HG02840 (cell line): ENCODE measurements around the gene SCD.

Experiments used
- ATAC-seq: cut with Tn5 transposase; IDR thresholded peaks from one replicate; pipeline ENCODE4 v1.9.1; 2021; ENCODE audit warnings: mild to moderate bottlenecking, moderate library complexity, moderate number of reproducible peaks; ENCODE audit not compliant: unreplicated experiment, low FRiP score

SCD gene

DNA sequence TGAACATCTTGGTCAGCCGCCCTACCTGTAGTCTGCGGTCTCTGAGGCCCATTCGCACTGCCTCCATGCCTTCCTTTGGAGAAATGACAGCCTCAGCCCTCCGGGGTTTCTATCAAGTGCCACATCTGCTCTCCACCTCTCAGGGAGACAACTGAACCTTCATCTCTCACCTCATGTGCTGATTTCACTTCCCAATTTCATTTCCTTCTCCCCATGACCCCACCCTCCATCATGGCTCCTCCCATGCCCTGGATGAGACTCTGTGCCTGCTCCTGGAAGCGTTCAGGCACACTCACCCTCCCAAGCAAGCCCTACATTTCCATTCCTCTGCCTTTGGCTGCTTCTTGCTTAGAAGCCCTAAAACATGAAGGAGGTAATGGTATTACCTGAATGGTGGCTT, 7.8 kb upstream of the SCD start:
- no peak for ATAC-seq

DNA sequence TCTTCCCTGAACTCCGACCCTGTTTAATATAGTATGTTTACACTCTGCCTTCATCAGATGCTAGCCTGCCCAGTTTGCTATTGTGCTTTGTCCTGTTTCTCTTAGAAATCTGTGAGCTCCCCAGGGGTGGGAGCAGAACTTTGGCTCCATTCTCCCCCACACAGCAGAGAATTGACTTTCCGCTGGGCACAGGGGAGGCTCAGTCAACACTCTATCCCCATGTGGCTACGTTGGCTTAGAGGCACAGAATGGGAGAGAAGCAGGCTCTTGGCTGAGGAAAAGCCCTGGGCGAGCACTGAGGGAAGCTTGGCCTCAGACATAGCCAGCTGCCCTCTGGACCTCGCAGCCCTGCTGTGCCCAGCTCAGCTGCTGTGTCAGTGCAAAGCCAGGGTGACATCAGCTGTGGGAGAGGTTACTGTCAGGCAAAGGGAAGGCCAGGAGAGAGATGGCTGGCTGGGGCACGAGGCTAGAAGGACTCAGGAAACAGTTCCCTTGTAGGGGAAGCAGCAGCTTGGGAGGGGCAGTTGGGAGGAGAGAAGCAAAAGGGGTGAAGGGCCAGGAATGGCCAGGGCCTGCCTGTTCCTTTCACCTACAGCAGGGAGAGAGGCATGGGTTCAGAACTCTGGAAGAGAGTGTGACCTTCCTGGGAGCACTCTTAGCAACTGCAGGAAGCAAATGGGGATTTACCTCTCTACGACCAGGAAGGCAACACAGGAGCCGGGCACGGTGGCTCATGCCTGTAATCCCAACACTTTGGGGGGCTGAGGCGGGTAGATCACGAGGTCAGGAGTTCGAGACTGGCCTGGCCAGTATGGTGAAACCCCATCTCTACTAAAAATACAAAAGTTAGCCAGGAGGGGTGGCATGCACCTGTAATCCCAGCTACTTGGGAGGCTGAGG, 5.8 kb upstream of the SCD start:
- no peak for ATAC-seq

DNA sequence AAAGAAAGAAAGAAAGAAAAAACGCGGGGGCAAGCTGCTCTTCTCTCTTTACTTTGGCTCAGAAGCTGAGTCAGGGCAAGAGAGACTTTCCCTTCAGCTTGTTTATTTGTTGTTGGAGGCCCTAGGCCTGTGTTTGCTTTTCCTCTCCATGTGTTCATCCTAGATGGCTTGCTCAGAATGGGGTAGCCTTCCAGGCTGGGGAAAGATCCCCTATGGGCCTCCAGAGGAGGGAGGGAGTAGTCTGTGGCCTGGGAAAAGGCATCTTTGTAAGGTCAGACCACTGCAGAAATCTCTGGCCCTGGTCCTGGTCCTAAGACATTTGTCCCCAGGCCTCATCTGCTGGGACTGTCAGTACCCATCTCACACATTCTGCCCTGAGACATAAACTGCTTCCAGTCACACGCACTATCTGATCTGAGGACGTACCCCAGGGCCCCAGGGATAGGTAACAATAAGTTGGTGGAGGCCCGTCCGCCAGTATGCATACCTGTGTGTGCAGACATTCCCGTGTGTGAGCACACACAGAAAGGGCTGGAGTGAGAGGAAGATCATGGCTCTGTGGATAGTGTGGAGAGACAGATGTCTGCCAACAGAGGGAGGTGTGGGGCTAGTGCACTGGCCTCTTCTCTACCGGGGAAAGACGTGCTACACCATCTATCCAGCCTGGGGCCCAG, 4.9 kb upstream of the SCD start:
- ATAC-seq, result no peak

DNA sequence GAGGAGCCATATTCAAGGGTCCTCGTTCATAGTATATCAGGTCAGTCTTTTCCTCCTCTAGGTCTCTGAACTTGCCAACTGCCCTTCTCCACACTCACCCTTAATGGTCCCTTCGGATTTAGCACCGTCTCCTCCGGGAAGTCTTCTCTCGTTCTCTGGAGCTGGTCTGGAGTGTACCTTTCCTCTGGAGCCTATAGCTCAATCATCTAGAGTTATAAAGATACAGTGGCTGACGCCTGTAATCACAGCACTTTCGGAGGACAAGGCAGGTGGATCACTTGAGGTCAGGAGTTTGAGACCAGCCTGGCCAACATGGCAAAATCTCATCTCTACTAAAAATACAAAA, 4.4 kb upstream of the SCD start:
- ATAC-seq, result no peak

DNA sequence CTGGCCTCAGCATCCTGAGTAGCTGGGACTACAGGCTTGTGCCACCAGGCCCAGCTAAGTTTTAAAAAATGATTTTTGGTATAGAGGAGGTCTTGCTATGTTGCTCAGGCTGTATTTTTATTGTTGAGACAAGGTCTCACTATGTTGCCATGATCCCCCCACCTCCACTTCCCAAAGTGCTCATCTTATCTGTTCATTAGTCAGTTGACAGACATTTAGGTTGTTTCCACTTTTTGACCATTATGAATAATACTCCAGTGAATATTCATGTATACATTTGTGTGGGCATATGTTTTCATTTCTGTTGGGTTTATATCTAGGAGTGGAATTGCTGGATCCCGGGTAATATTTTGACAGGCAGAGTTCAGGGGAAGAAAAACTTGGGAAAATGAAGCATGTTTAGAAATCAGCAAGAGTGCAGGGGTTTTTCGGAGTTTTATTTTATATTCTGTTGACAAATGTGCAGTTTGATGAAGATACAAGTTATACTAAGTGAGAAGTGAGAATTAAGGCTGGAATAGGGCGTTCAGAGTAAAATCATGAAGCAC, 2.7 kb upstream of the SCD start:
- no peak for ATAC-seq

DNA sequence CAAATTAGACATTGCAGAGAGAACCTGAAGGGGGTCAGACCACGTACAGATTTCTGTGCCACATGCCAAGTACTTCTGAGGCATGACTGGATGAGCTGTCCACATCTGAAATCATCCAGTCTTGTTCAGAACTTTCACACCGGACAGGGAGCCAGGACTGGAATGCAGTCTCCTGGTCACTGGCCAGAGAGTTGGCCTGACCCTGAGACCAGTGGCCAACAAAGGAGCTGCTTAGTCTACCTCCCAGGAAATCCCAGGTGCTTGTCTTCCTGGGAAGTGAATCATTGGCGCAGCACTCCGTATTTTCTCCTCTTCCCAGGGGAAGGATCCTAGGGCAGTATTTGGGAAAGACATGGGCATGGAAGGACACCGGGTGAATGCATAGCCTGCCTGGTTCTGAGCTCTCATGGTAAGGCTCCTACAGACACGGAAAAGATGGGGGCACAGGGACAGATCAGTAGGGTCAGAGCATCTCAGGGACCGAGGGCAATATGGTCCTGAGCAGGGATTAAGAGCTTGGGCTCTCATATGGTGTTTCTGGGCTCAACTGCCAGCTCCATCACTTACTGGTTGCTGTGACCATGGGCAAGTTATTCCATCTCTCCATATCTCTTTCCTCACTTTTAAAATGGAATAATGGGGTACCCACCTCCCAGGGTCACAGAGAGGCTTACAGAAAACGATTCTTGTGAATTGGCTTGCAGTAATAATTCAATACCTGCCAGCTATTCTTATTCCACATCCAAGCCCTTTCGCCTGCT, 1.3 kb upstream of the SCD start:
- no peak for ATAC-seq

DNA sequence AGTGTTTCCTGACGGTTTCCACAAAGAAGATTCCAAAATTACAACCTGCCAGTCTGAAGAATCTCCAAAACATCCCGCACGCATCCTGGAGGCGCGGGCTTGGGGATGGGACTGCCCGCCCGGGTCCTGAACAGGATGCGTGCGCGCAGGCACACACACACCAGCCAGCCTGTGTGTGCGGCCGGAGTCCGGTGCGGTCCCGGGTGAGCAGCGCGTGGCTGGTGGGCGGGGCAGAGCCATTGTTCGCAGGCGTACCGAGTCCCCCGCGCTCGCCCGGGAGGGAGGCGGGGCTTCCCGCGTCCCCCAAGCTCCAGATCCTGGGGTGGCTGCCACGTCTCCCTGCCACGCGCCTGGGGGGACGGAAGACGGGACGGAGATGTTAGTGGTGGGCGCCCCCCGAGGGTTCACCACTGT, 675 bp upstream of the SCD start:
- peak; percentile 40 for ATAC-seq

DNA sequence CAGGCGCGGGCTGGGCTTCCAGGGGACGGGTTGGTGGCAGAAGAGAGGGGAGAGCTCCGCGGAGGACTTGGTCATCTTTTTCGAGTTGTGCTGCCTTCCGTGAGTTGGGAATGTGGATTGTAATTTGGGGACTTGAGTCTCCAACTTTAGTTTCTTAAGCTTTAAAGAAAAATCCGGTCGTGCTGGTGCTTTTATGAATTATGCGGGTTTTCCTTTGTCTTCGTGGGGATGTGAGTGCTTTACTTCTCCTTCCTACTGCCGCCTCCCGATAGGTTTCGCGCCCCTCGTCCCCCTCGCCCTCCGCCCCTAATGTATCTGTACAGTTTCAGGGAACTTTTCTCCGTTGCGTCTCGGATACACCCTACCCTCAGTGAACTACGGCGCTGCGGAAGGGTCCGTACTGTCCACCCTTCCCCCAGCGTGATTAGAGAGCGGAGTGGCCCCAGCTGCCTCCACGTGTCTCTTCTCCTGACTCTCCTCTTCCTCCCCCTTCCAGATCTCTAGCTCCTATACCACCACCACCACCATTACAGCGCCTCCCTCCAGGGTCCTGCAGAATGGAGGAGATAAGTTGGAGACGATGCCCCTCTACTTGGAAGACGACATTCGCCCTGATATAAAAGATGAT, 649 bp downstream of the SCD start:
- no peak for ATAC-seq

DNA sequence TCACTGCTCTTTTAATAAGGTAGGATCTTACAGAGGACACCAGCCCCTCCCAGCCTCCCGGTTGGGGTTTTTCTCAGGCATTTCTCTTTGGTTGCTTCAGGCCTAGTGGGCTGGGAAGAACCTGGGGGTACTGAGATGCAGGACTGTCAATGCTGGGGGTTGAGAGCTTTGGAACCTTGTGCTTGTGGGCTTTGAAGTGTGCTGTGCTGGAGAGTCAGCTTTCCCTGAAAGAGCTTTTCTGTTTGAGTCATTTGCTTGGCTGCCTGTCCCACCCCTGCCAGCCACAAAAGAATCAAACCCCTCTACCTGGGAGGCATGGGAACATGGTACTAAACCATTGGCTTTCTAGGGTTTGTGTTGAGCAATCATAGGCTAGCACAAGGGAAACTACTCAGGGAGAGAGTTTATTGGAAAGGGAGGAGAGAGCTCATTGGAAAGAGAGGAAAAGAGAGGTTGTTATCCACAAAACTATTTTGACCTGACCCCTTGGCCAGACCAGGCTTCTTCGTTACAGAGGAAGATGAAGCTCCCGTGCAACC, 1.4 kb downstream of the SCD start:
- no peak for ATAC-seq

DNA sequence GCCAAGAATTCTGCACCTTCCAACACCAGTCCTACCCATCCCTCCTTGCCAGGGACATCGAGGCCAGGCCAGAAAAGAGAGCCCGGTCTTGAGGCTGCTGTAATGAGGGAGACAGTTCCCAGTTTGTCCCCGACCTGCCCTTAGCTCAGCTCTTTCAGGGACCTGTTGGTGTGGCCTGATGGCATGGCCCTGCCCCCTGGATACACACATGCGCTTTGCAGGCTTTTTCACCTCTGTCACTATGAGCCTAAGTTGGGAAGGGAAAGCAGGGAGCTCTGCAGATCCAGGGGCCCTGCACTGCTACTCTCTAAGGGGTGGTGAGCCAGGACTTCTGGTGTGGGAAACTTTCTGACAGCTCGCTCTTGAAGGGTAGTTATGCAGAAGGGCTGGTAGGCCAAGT, 2.1 kb downstream of the SCD start:
- no peak for ATAC-seq

DNA sequence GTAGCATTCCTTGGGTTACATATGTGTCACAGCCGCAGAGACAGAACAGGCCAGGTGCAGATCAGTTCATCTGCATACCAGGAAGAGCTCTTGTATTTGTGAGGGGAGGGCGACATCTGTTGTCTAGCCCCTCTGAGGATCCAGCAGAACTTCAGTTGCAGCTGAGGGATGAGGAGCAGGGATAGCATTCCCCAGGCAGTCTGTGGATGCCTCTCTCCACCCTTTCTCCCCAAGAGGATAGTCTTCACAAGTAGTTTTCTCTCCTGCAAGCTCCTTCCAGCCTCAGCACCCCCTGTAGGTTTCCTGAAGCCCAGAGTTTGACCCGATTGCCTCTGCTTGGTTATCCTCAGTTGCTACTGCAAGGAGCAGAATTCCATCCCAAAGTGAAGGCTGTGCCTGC, 2.6 kb downstream of the SCD start:
- ATAC-seq, result no peak

DNA sequence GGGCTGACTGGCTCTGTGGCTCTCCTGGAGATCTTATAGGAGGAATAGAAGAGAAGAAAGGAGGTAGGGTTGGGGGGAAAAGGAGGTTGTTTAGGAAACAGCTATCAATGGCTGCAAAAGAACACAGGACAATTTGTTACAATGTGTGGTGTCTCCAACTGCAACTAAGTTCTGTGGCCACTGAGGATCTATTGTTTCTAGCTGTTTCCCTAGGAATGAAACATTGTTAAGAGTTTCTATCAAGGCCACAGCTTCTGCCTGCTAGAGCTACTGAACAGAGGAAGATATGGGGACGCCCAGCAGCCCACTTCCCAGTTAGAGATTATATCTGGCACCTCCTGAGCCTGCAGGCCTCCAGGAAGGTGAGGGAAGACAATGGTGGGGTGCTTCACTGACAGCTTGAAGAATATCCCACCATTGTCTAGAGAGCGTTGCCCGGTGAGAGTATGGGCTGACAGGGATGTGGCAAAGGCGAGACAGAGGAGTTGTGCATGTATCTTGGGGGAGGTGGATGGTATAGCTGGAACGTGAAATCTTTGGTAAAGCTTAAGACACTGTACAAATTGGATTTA, 4.0 kb downstream of the SCD start:
- no peak for ATAC-seq

DNA sequence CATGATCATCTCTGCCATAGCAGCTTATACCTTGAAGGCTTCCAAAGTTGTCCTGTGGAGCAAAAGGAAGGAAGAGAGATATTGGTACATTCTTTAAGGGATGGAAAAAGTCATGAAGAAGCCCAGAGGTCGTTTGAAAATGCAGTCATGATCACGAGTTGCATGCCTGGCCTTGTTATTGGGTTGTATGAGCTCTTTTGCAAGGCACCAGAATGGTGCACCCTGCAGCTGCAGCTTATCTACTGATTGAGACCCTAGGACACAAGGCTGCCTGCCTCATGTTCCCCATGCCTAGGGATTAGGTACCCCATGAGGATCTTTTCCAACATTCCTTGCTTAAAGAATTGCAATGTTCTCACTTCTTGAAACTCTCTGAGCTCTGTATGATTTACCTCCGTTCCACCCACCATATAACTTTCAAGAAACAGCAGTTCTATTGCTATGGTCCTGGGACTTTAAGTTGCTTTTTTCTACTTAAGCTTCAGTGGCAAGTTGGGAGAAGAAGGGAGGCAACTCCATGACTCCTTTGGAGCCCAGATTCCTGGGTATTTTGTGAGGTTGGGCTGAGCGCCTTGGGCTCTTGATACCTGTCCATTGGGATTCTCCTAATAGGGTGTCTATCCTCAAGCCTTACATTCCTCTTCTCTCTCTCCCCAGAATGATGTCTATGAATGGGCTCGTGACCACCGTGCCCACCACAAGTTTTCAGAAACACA, 6.9 kb downstream of the SCD start:
- ATAC-seq, result no peak

DNA sequence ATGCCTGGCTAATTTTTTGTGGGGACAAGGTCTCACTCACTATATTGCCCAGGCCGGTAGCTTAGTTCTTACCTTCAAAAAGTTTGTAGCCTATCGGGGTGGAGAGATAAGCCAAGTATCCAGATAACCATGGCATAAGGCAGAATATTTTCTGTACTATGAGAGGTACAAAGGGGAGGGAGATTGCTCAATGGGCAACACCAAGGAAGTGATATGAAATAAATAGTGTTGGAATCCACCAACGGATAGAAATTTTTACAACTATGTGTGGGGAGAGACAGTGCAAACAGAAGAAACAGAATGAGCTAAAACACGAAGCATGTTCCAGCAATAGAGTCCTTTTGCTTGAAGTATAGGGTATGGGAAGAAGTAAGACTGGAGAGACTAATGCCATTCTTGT, 8.1 kb downstream of the SCD start:
- ATAC-seq, result no peak

DNA sequence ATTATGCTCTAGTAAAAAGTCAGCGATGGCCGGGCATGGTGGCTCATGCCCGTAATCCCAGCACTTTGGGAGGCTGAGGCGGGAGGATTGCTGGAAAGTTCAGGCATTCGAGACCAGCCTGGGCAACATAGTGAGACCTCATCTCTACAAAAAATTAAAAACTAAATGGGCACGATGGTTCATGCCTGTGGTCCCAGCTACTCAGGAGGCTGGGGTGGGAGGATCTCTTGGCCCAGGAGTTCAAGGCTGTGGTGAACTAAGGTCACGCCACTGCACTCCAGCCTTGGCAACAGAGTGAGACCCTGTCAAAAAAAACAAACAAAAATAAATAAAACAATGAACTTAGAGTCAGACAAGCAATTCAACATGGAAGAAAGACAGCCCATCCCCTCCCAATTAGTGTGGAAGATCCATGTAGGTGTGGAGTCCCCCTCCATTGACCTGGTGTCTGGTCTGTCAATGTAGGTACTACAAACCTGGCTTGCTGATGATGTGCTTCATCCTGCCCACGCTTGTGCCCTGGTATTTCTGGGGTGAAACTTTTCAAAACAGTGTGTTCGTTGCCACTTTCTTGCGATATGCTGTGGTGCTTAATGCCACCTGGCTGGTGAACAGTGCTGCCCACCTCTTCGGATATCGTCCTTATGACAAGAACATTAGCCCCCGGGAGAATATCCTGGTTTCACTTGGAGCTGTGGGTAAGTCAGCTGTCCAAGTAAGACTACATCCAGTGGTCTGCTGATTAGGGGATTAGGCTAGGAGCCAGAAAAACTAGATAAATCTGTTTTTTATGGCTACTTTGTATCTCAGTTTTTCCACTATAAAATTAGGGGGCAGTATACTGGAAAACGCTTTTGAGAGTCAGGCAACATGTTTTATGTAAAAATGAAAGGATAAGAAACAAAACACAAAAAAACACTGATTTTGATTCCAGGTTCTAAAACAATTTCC, 9.3 kb downstream of the SCD start:
- no peak for ATAC-seq

DNA sequence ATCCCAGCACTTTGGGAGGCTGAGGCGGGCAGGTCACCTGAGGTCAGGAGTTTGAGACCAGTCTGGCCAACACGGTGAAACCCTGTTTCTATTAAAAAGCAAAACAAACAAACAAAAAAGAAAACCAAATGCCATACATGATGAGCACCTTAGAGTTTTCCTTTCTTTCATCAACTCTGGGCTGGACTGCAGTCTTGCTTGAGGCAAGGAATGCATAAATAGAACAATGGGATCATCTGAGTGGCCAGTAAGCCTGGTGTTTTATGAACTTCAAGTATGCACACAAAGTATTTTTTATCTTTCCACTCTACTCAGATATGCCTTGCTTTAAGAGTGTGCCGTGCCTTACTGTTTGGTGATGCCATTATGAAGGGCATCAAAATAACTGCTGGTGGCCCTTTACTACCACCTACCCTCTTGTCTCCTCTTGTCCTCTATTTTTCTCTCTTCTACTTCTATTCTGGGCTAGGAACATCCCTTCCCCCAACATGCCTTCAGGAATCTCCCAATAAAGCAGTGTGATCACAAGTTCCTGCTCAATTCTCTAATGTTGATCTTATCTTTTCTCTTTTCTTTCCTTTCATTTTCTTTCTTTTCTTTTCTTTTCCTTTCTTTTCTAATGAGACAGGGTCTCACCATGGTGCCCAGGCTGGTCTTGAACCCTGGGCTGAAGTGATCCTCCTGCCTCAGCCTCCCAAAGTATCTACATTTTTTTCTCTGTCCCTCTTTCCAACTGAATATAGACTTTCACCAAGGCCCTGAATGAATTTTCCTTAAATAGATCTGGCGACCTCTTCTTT, 10.2 kb downstream of the SCD start:
- no peak for ATAC-seq

DNA sequence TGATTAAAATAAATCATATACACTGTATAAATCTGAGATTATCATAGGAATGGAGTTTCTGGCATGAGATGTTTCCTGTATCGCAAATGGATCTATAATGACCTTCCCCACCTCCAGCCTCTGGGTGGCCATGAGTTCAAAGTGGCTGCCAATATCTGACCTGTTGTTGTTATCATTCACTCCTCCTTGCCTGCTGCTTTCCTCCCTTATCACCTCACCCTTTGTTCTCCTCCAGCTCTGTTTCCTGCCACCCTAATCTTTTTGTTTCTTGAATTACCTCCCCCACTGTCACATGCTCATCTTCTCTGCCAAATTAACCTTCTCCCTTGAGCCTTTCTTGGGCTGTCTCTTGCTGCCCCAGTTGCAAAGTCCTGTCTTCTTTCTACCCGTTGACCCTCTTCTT, 12.0 kb downstream of the SCD start:
- no peak for ATAC-seq
